Superior temporal gyrus (tissue), 1 donor: ENCODE results near the gene SNN.

ENCODE experiments used
- DNase-seq: peaks from one replicate; pipeline ENCODE4 v3.0.0-alpha.2; 2016; ENCODE audit errors: extremely low spot score

SNN gene

DNA sequence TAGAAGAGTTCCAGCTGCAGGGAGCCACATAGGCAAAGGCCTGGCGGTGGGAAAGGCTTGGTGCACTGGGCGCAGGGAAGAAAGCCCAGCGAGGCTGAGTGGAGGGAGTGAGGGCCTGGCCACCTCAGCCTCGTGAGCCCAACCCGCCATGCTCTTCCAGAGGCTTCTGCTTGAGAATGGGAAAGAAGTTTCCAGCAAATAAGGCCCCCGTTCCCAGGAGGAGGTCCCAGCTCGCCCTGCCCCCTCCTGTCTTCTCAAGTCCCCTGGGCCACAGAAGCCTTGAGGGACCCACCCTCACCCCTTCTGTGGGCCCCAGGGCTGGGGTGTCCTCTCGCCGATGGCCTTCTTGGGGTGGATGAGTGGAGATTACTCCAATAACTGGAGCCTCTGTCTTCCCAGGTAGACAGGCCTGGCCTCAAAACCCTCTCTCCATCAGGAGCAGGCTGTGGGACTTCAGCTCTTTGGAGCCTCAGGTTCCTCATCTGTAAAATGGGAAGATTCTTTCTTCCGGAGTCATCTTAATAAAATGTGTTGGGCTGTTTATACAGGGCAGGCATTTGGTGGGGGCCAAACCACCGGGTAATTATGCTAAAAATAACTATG is 933 bp upstream of the SNN start:
- no peak for DNase-seq

DNA sequence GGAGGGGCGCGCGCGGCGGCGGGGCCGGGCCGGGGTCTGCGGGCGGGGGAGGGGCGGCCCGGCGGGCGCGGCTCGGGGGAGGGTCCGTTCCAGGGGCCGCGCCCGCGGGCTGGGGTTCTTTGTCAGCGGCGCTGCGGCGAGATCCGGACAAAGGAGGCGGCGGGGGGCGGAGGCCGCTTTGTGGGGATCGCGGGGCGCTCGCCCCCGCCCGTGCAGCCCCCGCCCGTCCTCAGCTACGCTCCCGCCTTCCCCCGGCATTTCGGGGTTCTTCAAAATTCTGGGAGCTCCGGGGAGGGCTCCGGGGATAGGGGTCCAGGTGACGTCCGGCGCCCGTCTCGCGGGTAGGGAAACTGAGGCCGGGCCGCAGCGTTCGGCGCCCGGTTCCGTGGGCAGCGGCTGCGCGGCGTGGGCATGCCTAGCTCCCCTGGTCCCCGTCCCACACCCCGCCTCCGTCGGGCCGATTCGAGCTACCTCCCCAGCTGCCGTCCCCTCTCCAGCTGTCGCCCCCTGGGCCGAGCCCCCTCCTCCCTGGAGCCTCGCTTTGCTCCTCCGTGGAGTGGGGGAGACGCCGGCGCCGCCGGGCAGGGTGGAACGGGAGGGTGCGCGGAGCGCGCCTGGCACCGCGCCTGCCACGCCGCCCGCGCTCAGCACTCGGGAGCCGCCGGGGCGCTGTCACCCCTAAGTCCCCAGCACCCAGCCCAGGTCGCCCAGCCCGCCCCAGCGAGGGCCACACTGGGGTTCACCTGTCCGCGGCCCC is 546 bp downstream of the SNN start:
- DNase-seq = no peak

DNA sequence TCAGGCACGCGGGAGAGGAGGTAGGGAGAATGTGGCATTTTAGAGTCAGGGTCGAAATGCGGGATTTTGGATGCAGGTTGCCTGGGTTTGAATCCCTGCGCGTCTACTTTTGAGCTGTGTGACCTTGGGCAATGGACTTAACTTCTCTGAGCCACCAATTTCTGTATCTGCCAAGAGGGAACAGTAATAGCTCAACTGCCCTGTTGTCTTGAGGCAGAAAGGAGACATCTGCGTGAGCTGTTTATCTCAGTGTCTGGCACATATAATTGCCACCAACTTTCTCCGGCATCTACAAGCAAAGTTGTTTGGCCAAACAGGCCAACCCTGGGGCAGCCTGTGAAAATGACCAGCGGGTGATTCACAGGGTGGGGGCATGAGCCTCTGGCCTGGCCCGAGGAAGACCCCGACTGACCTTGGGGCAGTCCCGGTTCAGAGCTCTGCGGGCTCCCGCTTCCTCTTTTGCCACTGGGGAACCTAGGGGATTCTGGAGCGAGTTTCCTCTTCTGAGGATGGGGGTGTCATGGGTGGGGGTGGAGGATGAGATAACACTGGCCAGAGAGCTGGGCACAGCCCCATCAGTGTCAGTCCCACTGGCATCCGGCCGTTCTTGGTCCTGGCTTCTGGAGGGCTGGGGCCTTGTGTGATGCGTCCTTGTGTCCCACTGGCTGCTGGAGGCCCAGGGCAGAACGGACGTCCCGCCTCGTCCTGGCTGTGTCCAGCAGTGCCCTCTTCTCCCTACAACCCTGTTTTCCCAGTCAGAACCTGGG is 1.3 kb downstream of the SNN start:
- DNase-seq = no peak

DNA sequence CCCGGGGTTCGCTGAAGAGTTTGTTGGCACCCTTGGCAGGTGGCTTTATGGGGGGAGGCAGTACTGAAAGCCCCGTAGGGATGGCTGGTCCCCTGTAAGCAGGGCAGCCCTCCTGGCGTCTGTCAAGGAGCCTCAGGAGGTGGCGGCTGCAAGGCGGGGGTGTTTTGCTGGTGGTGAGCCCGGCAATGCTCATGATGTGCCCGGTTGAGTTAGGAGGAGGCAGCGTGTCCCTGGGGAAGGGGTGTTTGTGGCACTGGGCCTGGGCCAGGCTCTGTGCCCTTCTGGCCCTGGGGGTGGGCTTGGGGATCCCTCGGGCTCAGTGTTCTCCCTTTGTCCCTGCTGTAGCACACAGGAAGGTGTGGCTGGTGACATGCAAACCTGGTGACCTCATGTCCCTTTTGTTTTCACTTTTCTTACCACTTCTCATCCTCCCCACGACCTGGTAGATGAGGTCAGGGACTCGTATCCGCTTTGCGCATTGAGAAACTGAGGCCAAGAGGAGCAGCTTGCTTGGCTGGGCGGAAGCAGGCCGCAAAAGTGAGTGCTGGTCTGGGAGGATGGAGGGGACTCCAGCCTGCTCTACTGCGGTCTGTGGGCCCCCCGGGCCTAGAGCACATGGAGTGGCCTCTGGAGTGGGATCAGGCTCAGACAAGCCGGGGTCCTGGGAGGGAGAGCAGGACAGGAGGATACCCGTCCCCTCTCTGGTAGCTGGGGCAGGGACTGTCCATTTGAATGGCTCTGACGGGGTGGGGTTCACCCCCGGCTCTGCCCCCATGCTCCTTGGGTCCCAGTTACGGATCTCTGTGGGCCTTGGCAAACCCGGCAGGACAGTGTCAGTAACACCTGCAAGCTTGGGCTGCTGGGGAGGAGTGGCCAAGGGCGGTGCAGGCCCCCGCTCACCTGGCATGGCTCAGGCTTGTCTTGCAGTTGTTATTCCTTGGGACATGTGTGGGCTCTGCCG is 2.2 kb downstream of the SNN start:
- DNase-seq = no peak

DNA sequence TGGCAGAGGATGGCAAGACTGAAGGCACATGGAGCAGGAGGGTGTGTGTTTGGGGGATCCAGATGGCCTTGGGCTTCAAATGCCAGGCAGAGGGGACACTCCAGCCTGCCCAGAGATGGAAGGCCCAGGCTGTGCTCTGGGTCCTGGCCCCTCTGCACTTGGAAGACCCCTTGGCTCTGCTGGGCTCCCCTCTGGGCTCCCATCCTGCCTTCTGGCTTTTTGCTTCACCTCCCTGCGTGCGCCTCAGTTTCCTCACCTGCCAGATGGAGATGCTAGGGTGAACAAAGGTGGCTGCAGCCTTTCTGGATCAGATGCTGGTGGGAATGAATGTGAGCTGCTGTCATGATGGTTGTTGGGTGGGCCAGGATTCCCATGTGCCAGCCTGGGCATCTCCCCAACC is 3.0 kb downstream of the SNN start:
- no peak for DNase-seq

DNA sequence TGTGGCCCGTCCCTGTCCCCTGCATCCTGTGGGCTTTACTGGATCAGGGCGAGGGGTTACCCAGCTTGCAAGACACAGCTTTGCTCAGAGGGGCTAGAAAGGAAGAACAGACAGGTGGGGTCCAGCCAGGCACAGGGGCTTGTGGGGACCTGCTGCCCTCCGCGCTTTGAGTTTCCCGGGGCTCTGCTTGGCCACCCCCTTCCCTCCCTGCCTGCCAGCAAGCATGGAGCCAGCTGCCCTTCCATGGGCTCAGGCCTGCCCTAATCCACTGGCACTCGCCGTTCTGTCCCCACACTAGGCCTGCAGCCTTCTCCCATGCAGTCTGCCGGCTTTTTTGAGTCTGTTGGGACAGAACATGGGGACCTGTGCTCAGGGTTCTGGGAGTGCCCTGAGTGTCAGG is 3.4 kb downstream of the SNN start:
- no peak for DNase-seq

DNA sequence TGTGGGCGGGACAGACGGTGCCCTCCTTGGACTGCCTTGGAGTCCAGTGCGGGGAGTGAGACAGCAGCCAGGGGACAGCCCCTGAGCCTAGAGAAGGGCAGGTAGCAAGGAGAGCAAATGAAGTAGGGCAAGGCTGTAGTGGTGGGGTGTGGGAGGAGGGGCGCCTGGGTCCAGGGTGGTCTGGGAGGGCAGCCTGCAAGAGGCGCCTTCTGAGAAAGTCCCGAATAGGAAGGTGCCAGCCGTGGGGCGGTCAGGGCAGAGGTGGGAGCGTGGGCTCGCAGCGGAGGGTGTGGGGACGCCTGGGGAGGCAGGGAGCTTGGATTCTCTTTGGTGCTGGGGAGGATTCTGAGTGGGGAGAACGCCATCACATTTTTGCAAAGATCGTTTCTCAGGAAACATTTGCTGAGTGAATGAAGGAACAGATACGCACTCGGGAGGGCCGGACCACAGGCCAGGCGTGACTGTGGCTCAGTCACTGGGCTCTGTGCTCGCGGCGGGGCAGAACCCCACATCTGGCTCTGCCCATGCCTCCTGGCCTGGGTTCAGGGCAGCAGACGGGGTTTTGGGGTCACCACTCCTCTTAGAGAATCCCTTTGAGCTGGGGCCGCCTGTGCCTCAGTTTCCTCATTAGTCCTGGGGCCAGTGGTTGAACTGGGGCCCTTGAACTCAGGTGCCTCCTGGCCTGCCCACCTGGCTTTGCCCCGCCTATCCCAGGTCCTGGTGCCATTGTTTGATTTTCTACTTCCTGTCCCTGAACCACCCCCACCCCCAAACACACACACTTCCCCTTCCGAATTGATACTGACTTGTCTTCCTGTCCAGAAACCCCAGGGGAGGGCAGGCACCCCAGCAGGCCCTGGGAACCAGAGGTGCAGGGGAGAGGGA is 4.2 kb downstream of the SNN start:
- no peak for DNase-seq

DNA sequence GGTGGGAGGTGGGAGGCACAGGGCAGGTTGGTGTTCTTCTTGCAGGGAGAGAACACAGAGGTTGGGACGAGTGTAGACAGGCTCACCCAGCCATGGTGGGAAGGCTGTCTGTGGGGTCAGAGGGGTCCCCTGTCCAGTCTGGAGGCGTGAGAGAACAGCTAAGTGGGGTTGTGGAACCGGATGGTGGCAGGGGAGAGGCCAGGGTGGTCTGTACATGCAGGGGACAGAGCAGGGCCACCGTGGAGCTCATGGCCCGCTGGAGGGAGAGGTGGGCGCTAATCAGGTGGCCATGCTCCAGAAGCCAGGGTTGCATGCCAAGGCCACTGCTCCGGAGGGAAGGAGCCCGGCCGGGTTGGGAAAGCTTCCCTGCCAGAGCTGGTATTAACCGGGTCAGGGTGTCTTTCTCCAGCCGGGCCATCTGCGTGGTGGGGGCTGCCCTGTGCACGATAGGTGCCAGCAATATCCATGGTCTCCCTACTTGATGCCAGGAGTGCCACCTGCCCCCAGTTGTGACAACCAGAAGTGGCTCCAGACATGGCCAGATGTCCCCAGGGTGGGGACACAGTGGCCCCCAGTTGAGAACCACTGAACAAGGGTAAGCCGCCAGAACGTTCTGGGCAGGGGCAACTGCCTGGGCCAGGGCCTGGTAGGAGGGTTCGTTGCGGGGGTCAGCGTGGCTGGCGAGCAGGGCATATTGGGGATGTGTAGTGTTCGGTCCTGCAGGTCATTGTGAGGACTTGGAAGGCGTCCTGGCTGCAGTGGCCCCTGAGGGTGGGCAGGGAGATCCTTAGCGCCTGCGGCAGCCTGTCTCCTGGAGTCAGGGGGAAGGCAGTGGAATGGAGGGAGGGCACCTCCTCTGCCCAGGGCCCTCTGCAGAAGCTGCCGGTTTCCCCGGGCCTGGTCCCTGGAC is 5.1 kb downstream of the SNN start:
- no peak for DNase-seq

DNA sequence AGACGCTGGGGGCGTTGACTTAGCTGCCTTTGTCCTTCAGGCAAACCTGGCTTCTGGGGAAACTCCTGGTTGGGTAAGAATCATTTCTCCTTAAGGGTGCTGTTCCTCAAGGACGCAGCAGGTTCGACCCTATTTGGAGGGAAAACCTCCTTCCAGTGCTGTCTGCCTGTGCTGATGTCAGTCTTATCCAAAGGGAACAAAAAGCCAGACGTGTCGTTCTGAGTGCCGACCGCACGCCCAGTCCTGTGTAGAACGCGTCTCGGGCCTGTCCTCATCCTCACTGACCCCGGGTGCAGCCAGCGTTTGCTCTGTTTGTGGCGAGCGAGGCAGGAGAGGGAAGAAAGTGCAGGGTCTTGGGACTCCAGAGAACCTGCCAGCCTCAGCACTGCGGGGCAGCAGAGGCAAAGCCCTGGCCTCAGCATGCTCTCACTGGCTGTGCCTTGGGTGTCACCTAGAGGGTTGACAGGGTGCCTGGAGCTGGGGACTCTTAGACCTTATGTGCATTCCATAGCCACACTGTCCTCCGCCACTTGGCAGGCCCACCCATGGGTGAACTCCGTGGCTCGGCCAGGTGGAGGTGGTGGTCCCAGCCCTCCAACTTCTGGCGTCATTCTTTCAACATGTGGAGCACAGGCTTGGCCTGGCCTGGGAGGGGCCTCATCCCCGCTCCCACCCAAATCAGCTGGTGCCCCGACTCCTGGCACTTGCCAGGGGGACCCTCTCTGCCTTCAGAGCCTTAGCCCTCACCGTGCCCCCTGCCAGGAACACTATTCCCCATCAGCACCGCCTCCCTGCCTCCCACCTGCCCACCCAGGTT is 6.0 kb downstream of the SNN start:
- DNase-seq = no peak

DNA sequence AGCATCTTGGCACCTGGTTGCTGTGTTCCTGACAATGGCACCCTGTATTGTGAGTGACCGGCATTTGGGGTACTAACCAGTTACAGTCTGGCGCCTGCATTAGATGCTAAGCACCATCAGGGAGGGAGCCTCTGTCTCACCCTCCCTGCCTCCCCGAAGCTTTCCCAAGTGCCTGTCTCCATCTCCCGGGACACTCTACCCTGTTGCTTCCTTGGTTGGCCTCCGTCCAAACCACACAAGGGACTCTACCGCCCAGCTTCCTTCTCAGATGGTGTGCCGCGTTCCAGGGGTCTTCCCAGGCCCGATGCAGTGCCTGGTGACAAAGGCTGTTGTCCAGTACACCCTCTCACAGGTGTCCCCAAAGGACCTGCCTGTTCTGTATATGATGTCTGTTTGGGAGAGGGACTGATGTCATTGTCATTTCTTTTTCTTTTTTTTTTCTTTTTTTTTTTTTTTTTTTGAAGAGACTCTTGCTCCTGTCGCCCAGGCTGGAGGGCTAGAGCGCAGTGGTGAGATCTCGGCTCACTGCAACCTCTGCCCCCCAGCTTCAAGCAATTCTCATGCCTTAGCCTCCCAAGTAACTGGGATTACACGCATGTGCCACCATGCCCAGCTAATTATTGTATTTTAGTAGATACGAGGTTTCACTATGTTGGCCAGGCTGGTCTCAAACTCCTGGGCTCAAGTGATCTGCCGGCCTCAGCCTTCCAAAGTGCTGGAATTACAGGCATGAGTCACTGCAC is 6.7 kb downstream of the SNN start:
- no peak for DNase-seq

DNA sequence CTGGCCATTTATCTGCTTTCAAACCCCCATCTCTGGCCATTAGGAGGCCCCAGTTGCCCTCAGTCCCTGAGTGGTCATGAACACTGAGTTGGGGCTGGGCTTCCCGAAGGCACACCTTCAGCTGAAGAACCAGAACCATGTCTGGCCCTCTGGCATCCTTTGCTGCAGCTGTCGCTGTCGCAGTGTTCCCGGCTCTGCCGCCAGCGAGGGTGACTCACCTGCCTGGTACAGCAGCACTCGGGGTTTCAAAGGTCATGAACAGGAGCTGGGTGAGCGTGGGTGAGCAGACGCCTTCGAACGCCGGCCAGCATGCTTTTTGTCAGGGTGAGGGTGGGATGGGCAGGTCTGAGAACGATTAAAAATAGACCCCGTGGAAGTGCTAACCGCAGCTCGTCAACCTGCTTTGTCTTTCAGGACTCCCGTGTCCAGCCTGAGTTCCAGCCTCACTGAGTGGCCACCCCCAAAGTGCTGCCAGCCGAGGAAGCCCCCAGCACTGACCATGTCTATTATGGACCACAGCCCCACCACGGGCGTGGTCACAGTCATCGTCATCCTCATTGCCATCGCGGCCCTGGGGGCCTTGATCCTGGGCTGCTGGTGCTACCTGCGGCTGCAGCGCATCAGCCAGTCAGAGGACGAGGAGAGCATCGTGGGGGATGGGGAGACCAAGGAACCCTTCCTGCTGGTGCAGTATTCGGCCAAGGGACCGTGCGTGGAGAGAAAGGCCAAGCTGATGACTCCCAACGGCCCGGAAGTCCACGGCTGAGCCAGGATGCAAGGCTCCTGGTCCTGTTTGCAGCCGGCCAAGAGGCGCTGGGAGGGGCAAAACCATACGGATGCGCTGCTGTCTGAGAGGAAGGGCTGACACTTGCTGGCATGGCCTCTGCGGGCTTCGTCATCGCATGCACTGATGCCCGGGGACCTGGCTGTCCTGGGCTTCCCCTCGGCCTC is 7.6 kb downstream of the SNN start:
- no peak for DNase-seq

DNA sequence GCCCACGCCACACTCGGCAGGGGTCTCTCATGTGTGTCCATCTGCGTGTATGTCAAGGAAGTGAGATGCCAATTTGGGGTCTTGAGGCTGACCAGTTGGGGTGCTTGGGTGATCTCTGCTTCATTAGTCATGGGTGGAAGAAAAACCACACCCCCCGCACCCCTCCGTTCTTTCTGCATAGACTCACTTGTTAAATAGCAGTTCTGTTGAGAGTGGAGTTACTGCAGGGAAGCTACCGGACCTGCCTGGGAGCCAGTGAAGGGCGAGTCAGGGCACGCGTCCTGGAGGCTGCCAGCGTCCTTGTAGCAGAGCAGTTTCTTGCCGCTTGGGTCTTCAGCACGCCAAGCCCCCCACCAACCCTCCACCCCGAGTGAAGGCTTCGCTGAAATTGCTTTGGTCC is 8.5 kb downstream of the SNN start:
- DNase-seq = no peak

DNA sequence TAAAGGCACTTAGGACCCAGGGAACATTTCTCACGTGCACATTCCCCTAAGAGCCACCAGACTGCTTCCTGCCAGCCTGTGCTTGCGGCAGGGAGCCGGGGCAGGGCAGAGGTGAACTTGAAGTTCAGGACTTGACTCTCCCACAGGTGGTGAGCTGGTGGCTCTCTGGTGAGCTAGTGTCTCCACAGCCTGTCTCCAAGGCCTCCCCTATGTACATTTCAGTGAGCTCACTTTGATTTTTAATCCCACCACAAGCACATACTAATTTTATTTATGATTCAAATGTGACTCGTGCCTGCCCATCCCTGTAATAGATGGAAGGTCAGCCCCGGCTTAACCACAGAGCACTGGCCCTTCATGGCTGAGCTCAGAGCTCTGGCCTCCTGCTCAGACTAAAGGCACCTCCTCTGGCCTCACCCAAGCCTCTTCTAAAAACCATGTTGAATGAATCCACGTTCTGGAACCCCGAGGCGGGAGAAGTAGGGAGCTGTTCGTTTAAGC is 9.2 kb downstream of the SNN start:
- no peak for DNase-seq

DNA sequence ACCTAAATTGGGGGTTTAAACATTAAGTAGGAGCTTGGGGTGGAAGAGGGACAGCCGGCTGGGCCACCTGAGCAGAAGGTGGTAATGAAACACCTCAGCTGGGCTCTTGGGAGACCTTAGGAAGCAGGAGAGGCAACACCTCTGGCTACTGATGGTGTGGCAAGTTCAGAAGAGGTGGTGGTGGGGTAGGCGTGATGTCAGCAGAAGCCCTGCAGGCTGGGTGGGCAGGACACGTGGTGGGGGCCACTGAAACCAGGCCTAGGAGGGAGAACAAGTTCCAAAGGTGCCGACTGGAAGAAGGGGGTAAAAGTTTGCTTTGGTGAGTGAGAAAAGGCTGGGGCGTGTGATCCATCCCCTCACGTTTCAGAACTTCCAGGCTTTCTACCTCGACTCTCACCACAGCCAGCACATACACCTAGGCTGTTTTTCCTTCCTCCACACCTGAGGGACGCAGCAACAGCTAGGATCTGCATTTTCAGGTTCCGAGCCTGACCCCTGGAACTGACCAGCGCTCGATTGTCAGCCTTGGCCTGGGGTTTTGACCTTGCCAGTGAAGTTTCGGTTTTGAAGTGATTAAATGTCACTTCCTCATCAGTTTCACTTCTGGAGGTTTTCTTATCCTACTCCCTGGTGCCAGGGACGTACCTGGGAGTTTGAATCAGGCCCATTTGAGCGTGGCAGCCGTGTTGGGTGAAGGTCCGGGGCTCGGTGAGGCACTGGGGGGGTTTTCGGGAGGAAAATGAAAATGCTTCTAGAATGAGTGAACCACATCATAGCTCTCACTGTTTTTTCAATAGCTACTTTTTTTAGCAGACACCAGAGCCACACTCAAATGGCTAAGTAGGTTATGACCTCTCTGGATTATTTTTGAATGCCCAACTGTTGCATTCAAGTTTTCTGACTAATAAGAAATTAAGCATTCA is 10.0 kb downstream of the SNN start:
- no peak for DNase-seq

DNA sequence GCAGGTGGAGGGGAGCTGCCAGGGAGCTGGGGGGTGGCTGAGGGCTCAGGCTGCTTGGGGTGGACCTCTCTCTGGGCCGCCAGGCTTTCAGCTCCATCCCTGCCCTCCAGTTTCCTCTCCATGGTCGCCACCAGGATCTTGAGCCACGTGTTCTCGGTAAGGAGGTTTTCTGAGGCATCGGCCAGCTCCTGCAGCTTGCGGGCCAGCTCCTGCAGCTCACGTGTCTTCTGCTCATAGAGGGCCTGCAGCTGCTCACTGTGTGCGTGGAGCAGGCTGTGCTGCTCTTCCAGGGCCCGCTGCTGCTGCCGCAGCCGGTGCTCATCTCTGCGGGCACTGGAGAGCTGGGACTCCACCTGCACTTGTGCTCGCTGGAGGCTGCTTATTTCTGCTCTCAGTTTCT is 11.0 kb downstream of the SNN start:
- no peak for DNase-seq
